ENCODE measurements around the gene ATP10A.

The ATP10A gene

DNA sequence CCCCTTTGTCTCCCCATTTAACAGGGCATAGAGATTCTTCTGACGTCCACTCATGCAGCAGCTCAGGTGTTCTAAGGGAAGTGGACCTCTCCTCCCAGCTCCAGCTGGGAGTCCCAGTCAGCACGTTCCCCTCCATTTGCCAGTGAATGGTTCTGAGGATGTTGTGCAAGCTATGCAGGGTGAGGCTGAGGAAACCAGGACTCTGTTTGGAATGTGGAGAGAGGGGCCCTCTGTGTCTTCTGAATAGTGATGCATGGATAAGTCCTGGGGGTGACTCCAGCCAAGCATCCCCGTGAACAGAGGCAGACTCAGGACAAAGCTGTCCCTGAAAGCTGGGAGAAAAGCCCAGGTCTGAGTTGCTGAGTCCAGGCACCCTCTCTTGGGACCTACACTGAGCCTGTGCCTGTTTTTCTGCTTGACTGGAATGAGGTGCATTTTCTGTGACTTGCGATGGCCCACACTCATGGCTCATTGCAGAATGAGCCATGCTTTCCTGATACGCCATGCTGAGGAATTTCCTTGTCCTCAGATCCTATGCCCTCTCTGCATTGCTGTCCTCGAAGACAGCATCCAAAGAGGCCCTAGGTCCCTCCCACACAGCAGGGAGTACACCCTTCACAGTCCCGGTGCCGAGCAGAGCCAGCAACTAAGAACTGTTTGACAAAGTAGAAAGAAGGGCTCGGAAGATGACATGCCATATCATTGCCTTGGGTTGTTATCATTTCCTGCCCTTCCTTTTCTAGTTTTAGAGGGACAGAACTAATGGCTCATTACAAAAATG is 185.2 kb downstream of the ATP10A start:
- no peak for DNase-seq (ENCODE audit: low spot score)

DNA sequence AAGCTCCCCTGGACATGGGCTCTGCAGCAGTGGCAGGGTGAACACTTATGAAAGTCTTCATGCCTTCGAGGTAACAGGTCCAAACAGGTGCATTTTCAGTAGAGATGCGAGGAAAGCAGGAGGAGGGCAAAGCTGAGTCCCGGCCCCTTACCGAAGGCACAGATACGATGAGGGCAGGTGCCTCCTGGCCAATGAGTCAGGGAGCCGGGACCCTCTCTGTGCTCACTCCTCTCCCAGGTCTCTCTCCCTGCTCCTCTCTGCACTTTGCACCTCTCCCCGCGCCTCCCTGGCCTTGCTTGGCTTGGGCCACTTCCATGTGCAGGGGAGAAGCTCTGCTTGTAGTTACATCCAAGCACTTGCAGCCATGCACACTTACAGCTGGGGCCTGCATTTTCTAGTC is 187.1 kb downstream of the ATP10A start:
- DNase-seq (ENCODE audit: low spot score), result no peak

DNA sequence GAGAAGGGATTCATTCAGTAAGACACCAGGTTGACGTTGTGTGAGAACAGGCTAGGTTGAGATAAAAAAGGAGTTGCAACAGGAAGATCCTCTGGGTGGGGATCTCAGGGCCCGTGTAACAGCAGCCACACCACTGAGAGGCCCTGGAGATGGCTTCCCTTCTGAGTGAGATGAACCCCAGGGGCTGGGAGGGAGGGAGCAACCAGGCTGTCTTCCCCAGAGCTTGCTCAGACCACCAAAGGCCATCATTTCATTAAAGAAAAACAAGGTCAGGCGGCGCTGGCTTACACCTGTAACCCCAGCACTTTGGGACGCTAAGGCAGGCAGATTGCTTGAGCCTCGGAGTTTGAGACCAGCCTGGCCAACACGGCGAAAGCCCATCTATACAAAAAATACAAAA is 187.7 kb downstream of the ATP10A start:
- DNase-seq (ENCODE audit: low spot score), result no peak

DNA sequence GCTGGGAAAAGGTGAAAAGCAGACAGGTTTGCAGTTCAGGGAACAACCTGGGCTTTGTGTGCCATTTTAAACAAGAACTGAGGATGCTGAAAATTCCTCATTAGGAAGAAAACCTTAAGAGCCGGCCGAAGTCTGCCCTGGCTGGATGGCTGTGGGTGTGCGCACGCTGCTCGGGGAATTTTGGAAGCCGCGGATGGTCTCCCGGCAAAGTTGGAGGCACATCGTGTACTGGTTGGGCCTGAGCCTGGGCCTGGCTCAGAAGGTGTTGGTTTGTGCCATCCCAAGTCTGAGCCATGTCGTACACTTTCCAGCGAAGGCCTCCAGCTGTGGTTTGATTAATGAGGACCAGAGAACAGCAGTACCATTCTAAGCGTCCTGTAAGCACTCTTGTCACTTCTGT is 188.2 kb downstream of the ATP10A start:
- DNase-seq (ENCODE audit: low spot score), result no peak

DNA sequence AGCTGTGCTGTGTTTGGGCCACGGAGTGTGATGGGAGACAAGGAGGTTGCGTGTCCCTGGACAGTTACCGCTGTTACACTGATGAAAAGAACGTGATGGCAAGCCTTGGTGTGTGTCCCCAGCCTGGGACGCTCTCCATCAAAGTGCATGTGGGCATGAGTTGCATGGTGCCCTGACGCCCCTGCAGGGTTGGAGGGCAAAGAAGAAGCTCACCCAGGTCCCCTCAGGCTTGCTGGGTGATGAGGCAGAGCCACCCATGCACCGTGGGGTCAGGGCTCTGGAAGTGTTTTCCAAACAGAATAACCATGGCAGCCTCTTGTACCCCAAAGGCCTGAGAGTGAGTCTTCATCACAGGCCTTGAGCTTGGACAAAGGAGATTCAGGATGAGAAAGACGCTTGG is 189.2 kb downstream of the ATP10A start:
- DNase-seq (ENCODE audit: low spot score), result no peak

DNA sequence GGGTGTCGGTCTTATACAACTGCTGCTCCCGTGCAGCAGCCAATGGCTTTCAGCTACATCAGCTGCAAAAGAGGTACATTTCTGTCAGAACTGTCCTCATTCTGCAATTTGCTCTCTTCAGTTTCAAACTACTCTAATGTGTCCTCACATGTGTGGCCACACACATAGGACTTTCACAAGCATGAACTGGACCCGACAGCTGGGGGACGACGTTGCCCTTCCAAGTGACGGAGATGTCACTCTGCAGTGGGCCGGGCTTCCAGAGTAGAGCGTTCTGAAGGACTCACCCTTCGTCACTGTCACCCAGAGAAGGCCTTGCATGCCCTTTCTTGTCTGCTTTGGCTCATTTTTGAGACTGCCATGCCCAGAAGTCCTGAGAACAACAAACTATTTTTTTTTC is 189.8 kb downstream of the ATP10A start:
- DNase-seq (ENCODE audit: low spot score), result no peak

DNA sequence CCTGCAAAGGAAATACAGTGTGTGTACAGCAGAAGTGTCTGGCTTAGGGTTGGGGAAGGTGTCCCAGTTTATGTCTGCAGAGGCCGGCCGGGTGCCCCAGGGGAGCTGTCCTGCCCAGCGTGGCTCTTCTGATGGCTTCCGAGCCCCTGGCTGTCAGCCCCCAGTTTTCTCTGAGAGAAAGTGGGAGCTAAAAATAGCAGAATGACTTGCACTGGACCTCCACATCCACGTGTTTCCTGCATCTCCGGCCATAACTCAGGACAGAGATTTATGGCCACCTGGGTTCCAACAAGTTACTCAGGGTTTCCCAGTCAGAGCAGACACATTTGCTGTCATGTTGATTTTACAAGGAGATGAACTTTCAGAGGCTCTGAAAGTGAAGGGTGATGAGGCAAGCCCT is 192.0 kb downstream of the ATP10A start:
- DNase-seq (ENCODE audit: low spot score), result no peak

DNA sequence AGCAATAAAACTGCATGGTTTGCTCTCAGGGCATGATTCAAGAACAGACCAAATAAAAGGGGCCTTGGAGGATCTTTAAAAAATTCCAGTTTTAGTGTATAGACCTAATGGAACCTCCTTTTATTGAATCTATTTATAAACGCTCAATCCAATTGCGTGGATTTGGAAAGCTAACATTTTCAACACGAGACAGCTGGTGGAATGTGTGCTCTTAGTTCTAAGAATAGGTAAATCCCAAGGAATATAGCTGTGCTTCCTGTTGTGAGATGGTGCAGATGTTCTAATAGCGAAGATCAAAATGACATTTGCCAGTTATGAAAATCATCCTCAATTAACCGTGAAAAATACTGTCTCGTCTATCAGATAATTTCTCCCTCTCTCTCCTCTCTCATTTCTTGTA is 192.5 kb downstream of the ATP10A start:
- no peak for DNase-seq (ENCODE audit: low spot score)

DNA sequence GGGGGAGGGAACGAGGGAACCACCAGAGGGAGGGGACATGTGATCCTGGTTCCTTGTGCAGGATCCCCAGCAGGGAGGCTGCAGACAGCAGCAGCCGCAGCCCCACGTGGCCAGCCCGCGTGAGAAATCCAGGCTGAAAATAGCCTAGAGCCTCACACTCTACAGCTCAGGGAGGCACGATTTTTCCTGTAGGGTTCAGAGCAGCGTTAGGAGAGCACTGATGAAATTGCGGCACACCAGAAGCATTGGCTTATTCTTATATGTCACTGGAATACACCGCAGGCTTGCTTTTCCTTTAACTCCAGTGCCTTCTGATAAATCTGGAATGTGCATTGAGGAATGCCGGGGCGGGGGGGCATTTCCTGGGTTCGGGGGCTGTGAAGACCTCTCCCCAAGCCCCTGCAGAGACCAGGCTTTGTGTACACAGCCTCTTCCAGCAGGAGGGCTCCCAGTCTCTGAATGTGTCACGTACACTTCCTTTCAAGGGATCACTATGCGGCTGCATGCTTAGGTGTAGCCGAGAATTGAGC is 193.0 kb downstream of the ATP10A start:
- DNase-seq (ENCODE audit: low spot score), result no peak

DNA sequence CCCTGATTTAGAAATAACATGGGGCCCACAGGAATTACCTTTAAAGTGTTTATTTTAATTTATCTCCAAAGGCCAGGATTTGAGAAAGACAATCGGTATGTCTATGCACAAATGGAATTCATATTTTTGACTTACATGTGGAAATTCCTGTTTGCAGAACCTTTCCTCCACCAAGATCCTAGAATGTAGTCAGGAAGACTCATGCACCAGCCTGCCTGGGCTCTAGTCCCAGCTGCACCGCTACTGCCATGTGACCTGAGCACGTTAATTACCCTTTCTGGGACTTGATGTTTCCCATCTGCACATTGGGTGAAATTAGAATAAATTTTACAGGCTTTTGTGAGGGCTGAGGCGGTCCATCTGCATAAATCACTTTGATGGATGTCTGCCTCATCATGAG is 194.2 kb downstream of the ATP10A start:
- no peak for DNase-seq (ENCODE audit: low spot score)

DNA sequence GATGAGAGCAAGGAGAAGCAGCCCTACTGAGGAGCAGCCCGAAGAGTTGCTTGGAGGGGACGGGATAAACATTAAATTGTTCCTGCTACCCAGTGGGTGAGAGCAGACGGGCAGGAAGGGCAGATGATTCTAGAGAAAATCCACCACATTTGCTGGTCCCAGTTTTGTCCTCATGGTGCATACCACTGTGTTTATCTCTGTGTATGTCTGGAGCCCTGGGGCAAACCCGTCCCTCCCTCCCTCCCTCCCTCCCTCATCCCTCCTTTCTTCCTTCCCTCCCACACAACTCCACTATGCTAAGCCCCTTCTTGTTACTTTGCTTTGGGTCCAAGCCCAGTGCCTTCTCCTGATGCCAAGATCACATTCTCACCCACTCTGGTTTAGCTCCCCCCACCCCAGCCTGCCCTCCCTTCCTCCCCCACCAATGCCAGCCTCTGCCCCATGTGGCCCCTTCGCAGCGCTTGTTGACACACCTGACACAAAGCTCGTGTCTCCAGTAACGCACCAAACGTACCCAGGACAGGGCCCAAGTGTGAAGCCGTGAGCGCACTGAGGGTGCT is 194.8 kb downstream of the ATP10A start:
- no peak for DNase-seq (ENCODE audit: low spot score)

DNA sequence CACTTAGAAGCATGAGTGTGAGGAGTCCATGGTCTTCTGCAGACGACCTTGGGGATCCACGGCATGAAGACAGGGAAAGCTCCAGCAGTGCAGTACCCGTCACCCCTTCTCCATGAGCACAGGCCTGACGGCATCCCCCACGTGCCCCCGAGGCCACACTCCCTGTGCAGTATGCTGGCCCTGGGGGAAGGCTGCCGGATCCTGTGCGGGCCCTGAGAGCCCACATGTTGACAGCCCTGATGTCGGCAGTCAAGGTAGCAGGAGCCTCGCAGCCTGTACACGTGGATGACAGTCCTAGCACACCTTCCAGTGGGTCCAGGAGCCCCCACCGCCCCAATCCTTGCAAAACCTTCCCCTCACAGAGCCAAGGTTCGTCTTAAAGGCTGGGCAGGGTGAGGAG is 195.3 kb downstream of the ATP10A start:
- no peak for DNase-seq (ENCODE audit: low spot score)

DNA sequence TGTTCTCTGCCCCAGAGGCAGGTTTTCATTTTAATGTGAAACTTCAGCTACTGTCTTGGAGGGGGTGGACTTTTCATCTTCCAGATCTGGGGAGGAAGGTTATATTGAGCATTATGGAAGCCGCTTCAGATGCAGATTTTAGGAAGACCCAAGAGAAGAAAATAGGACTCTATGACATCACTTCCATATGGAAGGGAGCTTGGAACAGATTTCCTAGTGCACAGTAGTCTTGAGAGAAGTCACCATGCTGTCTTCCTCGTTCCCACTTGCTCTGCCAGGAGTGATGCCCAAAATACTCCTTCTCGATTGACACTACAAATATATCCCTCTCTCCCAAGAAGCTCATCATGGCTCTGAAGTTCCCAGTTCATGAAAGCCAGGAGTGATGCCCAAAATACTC is 197.2 kb downstream of the ATP10A start:
- DNase-seq (ENCODE audit: low spot score), result no peak

DNA sequence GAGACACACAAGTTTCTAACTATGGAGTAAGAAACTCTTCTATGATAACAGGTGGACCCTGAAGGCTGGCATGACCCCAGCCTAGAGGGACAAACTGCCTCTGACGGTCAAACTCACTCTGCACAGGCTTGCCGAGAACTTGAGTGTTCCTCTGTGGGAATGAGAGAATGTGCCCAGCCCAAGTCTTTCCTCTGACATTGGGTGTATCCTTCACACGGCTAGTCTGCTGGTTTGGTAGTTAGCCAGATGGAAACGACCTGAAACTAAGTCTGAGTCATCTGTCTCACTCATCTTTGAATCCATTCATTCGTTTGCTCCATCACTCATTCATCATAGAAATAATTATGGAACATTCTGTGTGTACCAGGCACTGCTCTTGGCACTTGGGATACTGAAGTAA is 198.4 kb downstream of the ATP10A start:
- no peak for DNase-seq (ENCODE audit: low spot score)

DNA sequence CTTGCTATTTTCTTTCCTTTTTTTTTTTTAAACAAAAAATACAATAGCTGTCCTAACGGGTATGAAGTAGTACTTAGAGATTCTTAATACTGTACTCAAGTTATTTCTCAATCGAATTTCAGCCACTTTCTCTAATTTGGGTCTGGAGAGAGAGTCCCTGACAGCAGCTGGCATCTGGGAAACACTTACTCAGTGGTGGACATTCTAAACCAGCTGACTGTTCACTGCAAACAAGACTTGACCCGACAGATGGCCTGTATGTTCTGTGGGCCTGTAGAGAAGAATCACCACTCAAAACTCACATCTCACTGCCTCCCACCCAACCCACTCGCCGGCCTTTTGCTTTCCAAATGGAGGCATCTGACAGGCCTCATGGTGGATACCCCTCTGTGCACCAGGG is 199.6 kb downstream of the ATP10A start:
- no peak for DNase-seq (ENCODE audit: low spot score)

DNA sequence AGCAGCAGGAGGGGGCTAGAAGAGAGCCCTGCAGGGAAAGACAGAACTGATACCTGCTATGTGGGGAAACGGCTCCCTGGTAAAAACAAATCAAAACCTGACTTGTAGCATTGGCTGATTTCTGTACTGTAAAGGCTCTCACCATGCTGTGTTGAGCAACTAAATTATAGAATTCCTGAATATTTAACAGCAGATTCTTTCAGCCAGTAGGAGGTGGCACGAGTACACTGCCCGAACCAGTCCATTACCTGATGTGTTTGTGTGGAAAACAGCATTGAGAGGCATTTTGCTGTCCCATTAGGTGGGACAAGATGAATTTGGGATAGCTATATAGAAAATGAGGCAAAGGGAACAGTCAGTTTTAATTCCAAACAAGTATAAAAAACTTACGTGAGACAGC is 201.2 kb downstream of the ATP10A start:
- DNase-seq (ENCODE audit: low spot score), result no peak

DNA sequence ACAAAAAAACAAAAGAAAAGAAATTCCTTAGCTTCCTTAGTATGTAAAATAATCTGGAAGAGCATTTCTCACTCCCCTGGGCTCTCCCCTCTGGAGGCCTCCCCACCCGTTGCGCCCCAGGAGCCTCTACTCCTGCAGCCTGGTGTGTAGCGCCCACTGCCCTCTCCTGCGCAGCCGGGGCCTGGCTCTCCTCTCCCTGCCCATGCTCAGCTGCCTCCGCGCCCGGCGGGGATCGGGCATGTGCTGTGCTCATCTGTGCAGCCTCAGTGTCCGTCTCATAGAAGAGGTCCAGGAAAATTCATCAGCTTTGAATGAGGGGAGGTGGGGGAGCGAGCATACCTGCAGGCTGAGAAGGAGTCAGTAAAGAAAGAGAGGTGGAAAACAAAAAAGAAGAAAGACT is 203.9 kb downstream of the ATP10A start:
- no peak for DNase-seq (ENCODE audit: low spot score)

DNA sequence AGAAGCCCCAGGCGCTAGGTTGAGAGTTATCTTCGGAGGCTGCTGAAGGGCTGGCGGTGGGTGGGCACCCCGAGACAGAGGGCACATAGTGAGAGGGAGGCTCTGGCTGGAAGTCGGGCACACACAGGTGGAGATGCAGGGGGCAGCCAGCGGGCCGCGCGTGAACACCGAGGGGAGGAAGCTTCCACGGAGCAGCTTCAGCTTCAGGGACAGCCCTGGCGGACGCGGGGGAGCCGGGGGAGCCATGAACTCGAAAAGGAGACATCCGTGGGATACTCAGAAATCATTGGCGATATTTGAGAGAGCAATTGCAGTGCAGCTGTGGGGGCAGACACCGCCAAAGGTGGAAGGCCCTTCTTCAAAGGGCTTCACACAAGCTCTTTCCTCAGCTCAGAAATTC is 204.6 kb downstream of the ATP10A start:
- DNase-seq (ENCODE audit: low spot score), result no peak

DNA sequence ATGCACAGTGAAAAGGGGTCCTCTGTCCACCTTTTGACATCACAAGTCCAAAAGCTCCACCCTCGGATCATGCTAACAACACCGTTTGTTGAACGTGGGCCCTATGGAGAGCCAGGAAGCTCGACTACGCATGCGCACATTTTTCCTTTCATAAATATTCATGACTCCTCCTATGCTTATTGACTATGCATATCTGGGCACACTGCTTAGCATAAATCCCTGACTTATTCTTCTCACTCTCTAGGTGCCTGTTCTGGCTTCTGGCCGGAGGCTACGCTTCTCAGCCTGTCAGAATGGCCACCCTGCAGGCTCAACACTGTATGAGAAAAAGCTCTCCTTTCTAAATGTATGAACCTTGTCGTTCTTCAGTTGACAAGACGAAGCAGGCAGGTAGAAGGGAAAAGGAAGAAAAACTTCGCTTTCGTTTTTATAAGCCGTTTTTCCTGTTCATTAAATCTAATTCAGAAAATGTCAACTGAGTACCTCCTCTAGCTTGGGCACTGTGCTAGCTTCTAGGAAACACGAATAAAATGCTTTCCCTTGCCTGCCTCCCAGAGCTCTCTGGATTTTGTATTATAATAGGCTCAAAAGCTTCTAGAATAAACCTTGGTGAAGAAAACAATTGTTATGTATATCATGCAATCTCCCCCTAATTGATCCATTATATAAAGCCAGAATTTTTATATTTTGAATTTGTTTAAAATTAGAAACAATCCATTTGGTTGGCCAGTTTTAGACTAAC is 207.7 kb downstream of the ATP10A start:
- DNase-seq (ENCODE audit: low spot score), result no peak

DNA sequence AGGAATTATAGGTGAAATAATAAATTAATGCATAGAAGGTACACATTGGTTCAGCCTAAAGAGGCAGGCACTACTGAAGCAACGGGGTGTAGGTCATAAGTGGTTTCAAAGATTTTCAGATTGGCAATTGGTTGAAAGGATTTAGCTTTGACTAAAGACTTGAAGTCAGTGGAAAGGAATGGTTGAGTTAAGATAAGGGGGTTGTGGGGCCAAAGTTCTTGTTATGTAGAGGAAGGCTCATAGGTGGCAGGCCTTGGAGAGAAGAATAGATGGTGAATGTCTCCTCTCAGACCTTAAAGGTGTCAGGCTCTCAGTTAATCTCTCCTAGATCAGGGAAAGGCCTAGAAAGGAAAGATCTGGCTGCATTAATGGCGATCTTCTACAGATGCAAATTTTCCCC is 209.8 kb downstream of the ATP10A start:
- no peak for DNase-seq (ENCODE audit: low spot score)

DNA sequence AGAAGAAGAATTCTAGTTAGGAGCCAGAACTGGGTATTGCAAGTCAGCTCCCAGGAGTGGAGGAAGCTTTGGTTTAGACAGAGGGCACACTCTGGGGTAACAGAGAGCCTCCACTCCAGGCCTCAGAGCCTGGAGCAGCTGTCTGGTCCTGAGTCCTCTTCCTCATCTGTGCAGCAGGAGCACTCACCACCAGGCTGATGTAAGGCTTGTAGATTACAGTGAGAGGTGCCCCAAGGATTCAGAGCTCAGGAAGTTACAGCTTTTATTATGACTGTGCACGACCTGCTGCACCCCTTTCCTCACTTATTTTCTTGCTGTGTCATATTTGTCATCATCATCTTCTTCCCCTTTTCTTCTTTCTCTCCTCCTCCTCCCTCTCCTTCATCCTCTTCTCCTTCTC is 210.4 kb downstream of the ATP10A start:
- no peak for DNase-seq (ENCODE audit: low spot score)

DNA sequence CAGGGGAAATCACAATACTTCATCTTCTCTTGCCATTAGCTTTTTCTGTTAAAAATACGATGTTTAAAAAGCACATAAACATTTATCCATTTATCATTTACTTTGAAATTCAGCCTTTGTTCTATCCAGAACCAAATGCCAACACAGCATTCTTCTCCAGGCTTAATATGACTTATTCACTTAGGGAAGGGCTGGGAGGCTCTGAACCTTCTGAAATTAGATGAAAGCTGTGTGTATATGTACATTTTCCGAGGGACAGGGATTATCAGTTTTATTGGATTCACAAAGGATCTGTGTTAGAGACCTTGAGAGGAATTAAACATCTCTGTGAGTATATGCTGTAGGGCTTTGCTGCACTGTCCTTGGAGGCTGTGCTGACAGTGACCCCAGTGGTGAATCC is 213.7 kb downstream of the ATP10A start:
- DNase-seq (ENCODE audit: low spot score), result no peak

DNA sequence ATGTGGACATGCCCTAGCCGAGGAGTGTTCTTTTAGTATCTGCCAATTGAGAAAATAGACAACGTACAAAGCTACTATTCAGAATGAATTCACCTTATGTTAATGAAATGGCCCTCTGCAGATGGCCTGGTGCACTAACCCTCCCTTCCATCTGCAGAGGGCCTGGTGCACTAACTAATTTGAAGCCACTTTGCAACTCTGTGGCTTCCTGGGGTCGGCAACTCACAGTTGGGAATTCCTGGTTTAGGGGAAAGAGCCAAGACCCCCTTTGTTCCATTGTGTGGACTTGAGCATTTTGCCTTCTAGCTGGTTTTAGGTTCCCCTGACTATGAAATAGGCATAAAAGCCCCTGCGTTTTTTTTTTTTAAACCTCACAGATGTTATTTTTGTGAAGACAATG is 220.0 kb downstream of the ATP10A start:
- DNase-seq (ENCODE audit: low spot score), result no peak

Measured in HuH-7 (cell line).